AG09309 (cell line): ENCODE data around the gene TMEM108.

ENCODE experiments used
- DNase-seq: peaks from one replicate; pipeline ENCODE4 v3.0.0-alpha.2; 2010; ENCODE audit warnings: low read depth
- H3K4me3 ChIP-seq: 2 replicates; pipeline ENCODE4 v1.5.1; 2011; ENCODE audit warnings: mild to moderate bottlenecking, low read depth, low read length, moderate library complexity; ENCODE audit not compliant: control insufficient read depth
- CTCF ChIP-seq: IDR thresholded peaks from 2 replicates; pipeline ENCODE4 v1.5.1; 2011; ENCODE audit warnings: mild to moderate bottlenecking, low read depth, low read length, inconsistent platforms; ENCODE audit not compliant: insufficient read depth, control insufficient read depth; ENCODE audit errors: missing control alignments

The TMEM108 gene

GRCh38 chr3:133366921-133367320, 328.7 kb downstream of the TMEM108 start:
- DNase-seq = no peak
- no peak for TF ChIP-seq CTCF

DNA sequence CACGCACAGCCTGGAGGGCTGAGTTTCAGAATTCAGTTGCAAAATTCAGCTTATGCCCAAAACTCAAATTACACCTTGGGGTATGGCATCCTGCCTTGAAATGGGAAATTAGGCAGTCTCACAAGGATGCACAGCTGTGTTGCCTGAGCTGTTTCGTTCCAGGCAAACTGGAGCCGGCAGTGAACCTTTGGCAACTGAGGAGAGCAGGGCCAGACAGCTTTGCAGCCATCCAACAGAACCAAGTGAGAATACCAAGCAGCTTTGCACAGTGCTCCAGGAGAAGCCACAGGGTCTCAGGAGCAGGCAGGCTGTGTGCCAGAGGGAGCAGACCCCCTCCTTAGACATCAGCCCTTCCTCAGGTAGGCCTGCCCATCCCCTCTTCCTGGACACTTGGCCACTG, 329.2 kb downstream of the TMEM108 start:
- TF ChIP-seq CTCF = no peak
- no peak for DNase-seq
- H3K4me3 ChIP-seq = no peak overlapping the region

More at GRCh38 chr3:133366921-133367320, 328.7 kb downstream of the TMEM108 start:
- no peak overlapping the region for H3K4me3 ChIP-seq

DNA sequence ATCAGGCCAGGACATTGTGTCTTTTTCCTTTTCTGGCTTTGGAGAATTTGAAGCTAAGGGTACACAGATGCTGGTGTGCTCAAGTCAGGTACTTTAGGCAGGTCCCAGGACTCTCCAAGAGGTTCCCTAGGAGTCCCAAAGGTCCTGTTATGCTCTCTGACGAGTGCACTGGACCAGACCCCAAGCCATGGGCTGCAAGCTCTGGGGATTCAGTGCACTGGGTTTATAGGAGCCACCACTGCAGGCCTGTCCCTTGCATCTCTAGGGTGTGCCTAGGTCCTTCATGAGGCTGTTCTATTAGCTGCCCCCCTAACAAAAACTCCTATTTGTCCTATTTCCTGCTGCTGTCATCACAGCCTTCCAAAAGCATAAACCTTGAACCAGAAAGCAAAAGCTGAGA, 329.8 kb downstream of the TMEM108 start:
- no peak for DNase-seq
- H3K4me3 ChIP-seq = no peak overlapping the region
- no peak for TF ChIP-seq CTCF

DNA sequence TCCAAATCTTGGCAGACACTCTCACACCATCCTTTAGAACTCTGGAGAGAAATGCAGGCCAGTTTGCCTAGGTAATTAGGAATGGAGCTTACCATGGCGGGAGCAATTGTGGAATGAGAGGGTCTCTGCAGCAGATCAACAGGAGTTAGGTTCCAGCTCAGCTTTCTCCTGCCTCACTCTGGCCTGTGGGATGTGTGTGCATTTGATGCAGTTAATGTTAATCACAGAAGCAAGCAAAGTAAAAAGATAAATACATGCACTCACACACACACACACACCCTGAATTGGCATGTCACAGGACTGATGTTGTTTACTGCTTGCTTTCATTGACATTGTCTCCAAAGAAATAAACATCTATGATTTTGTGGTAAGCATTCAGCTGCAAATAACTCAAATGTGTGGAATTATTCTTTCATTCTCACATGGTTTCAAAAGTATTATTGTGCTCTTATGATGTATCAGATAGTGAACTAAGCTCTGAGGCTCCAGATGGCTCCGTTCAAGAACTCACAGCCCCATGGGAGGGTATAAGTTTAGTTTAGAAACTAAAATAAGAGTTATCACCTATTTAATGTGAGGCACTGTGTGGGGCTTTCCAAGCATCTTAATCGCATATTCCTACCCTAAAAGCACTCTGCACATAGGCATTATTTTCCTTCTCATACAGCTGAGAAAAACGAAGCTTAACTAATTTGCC, 330.3 kb downstream of the TMEM108 start:
- no peak for TF ChIP-seq CTCF
- no peak for DNase-seq
- no peak overlapping the region for H3K4me3 ChIP-seq

- no peak for DNase-seq
- no peak overlapping the region for H3K4me3 ChIP-seq
- no peak for TF ChIP-seq CTCF
Measured at GRCh38 chr3:133369068-133369440, 330.9 kb downstream of the TMEM108 start.

- H3K4me3 ChIP-seq = no peak overlapping the region
- DNase-seq = no peak
- TF ChIP-seq CTCF = no peak
Measured at GRCh38 chr3:133371181-133371580, 333.0 kb downstream of the TMEM108 start.
